T-helper 1 cell treated with Interleukin-12 subunit alpha and Interleukin-12 subunit beta and Interleukin-4 antibody, amounts not matched to agents 30 ng/mL and 1 ng/mL, for 36 hours (primary cell): Measurements from ENCODE around the gene DDA1. TPM values are rescaled to one million over a fixed set of nuclear protein-coding genes. Genes with fewer than 3 reads are reported as not detected.

ENCODE experiments used
- intact Hi-C: fragments of 100-400 bp; cut with micrococcal nuclease; formaldehyde crosslinking; loops from one replicate; pipeline ENCODE4 v1.15.1; 2024
- total RNA-seq: library from RNA; stranded (reverse); gene quantifications from 2 replicates; pipeline ENCODE4 v1.2.3, GENCODE V29; 2022

Gene DDA1
- total RNA-seq, 1 donor from 2014 or later: 45.8 TPM

GRCh38 chr19:17307876-17308377 is 1.4 kb upstream of the DDA1 start:
- intact Hi-C loops: loop anchor here (5.0 kb wide), 2 partner anchors 204 to 1214 kb away; partner anchors contain the start of genes ELL and PGLS

- intact Hi-C loops: loop anchor here (1.0 to 5.0 kb wide), 14 partner anchors 18 to 1212 kb away; partner anchors contain the start of genes BABAM1, BST2, COLGALT1 and ELL
These were observed 650 bp downstream of the DDA1 start for GRCh38 chr19:17309965-17310461.

GRCh38 chr19:17311455-17312188 is 2.3 kb downstream of the DDA1 start:
- intact Hi-C loops: no loop called here

- intact Hi-C loops: no loop called here
These were observed 3.1 kb downstream of the DDA1 start for GRCh38 chr19:17312189-17313113.

- intact Hi-C loops: no loop called here
These were observed 4.7 kb downstream of the DDA1 start for GRCh38 chr19:17314007-17314593.

GRCh38 chr19:17318966-17319365 is 9.6 kb downstream of the DDA1 start:
- intact Hi-C loops: no loop called here

GRCh38 chr19:17319473-17320238 is 10.3 kb downstream of the DDA1 start:
- intact Hi-C loops: no loop called here

- intact Hi-C loops: no loop called here
These were observed 11.1 kb downstream of the DDA1 start for GRCh38 chr19:17320435-17320834.

GRCh38 chr19:17321655-17322489 is 12.5 kb downstream of the DDA1 start:
- intact Hi-C loops: no loop called here

- intact Hi-C loops: no loop called here
These were observed 13.5 kb downstream of the DDA1 start for GRCh38 chr19:17322854-17323253.

- intact Hi-C loops: no loop called here
These were observed 14.1 kb downstream of the DDA1 start for GRCh38 chr19:17323300-17323963.

- intact Hi-C loops: no loop called here
These were observed 14.6 kb downstream of the DDA1 start for GRCh38 chr19:17323964-17324332.

GRCh38 chr19:17324357-17325114 is 15.2 kb downstream of the DDA1 start:
- intact Hi-C loops: no loop called here

GRCh38 chr19:17325133-17325532 is 15.8 kb downstream of the DDA1 start:
- intact Hi-C loops: no loop called here

- intact Hi-C loops: no loop called here
These were observed 16.7 kb downstream of the DDA1 start for GRCh38 chr19:17325881-17326594.

- intact Hi-C loops: no loop called here
These were observed 17.2 kb downstream of the DDA1 start for GRCh38 chr19:17326595-17326966.

- intact Hi-C loops: no loop called here
These were observed 17.8 kb downstream of the DDA1 start for GRCh38 chr19:17327068-17327653.
